ENCODE measurements around the gene ATP2A1.
"Not testable (repeated sequence)": the region's sequence is repeated elsewhere in the genome, so short reads cannot be mapped to it uniquely, and the experiment has no call there.

Gene ATP2A1

DNA sequence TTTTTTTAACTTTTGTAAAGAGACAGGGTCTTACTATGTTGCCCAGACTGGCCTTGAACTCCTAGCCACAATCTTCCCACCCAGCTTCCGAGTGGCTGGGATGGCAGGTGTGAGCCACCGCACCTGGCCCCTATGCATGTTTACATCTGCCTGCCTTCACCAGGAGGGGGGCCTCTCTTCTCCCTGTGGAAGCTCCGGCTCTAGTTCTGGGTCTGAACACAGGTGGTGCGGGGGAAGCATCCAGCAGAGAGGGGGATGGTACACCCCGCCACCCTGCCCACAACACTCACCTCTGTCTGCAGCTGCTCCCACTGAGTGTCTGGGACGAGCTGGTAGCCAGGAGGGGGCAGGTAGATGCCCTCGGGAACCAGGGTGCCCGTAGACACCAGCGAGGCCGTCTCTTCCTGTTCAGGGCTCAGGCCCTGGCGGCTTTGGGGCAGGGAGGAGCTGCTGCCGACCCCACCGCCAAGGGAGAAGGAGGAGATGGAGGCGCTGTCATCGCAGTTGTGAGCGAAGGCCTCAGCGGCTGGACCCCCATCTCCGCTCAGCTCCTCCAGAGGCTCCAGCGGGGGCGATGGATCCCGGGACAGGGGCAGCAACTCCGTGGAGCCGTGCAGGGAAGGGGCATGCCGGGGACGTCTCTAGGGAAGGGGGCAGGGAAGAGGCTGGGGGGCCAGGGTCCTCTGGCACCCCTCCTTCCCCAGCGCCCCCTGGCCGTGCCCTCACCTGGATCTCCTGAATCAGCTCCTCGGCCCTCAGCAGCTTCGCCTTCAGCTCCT is 35.8 kb downstream of the ATP2A1 start:
- no peak for DNase-seq

DNA sequence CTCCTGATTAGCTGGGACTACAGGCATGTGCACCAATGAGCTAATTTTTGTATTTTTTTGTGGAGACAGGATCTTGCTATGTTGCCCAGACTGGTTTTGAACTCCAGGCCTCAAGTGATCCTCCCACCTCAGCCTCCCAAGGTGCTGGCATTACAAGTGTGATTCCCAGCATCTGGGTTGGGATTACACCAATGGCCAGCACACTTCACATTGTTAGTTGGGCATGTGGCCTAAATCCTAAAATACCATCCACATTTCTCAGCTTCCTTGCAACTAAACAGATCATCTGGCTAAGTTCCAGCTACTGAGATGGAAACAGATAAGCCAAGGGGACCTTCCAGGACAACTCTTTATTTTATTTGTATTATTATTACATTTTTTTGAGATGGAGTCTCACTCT is 36.9 kb downstream of the ATP2A1 start:
- DNase-seq = no peak

DNA sequence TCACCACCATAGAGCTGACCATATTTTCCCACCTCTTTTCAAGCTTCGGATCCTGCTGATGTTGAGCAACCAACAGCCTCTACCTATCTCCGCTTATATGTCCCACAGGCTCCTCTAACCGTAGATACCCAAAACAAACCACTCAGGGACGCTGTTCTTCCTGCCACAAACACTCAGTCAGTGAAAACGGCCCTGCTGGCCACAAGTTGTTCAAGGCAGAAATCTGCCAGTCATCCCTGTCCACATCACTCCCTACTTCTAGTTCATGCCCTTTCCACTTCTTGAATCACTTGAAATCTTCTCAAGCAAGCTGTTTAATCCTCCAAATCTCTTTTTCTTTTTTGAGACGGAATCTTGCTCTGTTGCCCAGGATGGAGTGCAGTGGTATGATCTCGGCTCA is 38.8 kb downstream of the ATP2A1 start:
- no peak for DNase-seq

DNA sequence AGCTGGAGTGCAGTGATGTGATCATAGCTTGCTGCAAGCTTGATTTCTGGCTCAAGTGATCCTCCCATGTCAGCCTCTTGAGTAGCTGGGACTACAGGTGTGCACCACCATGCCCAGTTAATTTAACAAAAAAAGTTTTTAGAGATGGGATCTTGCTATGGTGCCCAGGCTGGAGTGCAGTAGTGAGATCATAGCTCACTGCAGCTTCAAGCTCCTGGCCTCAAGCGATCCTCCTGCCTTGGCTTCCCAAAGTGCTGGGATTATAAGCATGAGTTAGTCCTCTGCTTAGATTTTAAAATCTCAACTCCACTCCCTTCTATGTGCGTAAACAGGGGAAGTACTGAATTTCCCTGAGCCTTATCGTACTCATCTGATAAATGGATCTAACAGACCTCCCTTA is 40.4 kb downstream of the ATP2A1 start:
- DNase-seq = no peak

DNA sequence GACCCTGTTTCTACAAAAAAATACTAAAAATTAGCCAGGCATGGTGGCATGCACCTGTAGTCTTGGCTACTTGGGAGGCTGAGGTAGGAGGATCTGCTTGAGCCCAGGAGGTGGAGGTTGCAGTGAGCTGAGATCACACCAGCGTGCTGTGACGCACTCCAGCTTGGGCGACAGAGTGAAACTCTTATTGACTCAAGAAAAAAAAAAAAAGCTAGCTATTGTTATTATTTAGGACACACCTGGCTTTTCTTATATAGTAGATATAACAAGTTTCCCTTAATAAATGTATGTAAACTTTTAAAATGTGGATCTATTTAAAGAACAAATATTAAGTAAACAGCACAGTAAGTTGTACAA is 44.9 kb downstream of the ATP2A1 start:
- no peak for DNase-seq

DNA sequence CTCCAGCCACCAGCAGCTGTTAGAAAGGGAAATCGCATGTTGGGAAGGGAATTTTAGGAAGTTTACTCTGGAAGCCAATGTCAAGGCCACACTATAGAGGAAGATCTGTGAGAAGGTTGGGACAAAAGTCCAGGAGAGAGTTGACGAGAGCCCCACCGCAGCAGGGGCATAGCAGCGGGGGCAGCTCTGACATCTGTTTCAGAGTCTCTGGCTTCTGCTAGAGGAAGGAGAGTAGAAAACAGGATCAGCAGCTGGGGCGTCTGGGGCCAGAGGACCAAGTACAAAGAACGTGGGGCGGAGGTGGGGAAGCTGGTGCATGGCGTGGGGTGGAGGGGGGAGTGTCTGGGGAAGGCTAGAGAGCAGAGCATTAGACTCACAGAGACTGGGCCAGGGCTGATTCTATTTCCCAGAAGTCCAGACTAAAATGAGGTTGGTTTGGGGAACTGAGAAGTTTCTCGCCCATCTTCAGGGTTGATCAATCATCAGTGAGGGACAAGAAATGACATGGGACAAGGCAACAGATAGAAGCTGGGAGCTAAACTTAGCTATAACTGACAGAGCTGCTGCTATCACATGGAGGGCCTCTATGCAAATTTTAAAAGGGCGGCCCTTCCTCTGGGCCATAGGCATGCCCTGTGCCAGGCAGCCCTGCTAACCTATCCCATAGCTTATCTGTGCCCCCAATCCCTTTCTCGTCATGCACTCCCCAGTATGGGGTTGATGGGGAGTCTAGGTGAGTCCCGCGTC is 45.5 kb downstream of the ATP2A1 start:
- DNase-seq = peak; percentile 65

DNA sequence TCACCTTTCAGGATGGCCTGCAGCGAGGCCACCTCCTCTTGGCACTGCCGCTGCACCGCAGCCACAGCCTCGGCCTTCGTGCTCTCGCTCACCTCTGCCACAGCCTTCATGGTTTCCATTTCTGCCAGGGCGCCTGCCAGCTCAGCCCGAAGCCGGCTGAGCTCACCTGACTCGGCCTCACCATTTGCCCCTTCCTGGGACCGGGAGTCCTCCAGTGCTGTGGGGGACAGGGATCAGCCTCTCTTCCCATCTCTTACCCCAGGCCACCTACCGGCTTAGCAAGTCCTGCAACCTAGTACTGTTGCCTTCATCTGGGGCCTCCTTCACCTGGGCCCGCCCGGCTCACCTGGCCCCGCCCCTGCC is 46.1 kb downstream of the ATP2A1 start:
- no peak for DNase-seq

DNA sequence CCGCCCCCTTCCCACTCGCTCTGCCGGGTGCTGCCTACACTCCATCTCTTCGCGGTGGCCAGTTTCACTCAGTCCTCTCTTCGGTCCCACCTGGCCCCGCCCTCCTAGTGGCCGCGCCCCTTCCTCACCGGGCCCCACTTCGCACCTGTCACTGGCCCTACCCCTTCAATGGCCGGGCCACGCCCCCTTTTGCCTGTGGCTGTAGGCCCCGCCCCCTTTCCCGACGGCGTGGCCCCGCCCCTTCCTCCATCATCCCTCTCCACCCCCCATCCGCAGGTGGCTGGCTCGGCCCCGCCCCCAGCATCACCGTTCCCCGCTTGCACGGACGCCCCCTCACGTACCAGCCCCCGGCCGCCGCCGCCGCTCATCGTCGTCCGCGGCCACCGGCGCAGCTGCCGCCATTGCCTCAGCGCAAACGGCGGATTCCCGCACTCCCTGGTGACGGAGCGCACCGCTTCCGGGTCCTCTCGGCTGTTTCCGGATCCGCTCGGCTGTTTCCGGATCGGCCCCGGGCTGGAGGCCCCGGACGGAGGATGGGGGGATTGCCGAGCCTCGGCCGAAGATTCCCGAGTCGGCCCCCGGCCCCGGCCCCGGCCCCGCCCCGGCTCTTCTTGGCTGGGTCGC is 46.6 kb downstream of the ATP2A1 start, which contains the start of gene RABEP2:
Gene RABEP2, minus strand, starts transcription at position 477 of the 624 bp plus-strand sequence. Its CDS starts 75 bp downstream, at position 402.
- peak; percentile 95 for DNase-seq

DNA sequence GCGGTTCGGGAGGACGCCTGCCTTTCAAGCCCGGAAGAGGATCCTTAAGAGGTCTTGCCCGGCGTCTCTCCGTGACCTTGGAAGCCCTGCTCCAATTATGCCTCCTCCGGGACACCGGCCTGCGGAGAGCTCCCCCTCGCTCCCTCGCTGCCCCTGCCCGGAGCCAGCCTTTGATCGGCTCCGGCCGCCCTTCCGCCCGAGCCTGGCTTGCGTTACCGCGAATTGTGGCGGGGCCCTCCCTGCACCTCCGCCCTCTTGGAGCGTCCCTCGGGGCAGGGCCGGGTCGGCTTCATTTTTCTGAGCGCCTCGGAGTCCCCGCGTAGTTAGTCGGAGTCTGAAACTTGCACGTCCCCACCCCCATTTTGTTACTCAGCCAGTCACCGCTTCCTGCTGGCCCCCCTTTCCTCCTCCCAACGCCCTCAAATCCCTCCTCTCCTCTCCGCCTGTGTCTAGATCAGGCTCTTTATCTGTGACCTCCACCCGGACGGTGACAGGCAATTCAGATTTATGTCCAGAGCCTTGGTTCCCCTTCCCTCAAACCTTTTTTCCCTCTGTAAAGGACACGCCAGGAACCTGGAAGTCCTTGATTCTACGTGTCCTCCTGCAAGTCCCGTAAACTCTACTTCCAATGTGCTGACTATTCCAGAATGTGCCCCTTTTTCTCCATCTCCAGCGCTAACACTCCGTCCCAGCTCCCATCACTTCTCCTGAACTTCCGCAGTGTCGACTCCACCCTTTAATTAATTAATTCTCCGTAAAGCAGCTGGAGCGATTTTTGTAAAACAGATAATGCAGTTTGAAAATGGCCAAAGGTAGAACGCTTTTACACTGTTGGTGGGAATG is 47.3 kb downstream of the ATP2A1 start:
- DNase-seq = peak; percentile 86

DNA sequence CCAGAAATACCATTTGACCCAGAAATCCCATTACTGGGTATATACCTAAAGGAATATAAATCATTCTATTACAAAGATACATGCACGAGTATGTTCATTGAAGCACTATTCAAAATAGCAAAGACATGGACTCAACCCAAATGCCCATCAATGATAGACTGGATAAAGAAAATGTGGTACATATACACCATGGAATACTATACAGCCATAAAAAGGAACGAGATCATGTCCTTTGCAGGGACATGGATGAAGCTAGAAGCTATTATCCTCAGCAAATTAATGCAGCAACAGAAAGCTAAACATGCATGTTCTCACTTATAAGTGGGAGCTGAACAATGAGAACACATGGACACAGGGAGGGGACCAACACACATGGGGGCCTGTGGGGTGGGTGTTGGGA is 48.0 kb downstream of the ATP2A1 start:
- not testable (repeated sequence) for DNase-seq

DNA sequence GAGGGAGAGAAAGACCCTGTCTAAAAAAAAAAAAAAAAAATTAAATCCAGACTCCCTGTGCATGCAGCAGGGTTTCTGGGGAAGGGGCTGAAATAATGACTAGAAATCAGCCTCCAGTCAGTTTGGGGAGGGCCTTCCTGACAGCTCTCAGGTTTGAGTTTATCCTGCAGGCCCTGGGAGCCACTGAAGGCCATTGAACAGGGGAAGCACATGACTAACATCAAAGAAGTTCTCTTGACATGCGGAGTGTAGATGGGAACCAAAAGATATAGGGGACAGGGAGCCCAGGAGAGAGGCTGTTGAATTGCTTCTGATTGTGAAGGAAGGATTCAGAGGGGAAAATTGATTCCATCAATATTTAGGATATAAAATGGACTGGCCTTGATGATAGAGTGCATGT is 49.5 kb downstream of the ATP2A1 start:
- no peak for DNase-seq

DNA sequence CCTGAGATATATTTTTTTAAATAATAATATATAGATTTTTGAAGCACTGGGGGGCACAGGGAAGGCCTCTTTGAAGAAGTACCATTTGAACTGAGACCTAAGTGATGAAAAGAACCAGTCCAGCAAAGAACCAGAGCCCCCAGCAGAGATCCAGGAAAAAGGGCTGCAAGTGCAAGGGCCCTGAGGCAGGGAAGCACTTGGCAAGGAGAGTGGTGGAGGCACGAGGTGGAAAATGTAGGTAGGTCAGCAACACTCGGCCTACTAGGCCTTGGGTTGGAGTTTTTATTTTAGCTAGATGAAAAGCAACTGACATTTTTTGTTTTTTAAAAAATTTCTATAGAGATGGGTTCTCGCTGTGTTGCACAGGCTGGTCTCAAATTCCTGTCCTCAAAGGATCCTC is 51.9 kb downstream of the ATP2A1 start:
- DNase-seq = no peak

DNA sequence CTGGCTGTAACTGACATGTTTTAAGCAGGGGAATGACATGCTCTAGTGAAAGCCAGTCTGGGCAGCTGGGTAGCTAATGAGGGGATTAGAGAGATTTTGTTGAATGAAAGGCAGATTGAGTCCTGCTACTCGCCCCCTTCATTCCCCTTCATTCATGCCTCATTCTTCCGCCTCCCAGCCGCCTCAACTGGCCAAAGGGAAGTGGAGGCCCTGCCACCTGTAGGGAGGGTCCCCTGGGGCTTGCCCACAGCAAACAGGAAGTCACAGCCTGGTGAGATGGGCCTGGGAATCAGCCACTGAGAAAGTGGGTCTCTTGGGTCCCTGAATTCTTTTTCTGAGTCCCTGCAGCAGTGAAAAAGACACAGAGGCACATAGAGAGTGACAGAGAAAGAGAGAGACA is 52.4 kb downstream of the ATP2A1 start:
- peak; percentile 60 for DNase-seq

DNA sequence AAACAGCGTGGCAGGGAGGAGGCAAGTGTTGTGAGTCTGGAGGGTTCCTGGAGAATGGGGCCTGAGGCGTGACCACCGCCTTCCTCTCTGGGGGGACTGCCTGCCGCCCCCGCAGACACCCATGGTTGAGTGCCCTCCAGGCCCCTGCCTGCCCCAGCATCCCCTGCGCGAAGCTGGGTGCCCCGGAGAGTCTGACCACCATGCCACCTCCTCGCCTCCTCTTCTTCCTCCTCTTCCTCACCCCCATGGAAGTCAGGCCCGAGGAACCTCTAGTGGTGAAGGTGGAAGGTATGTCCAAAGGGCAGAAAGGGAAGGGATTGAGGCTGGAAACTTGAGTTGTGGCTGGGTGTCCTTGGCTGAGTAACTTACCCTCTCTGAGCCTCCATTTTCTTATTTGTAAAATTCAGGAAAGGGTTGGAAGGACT is 53.5 kb downstream of the ATP2A1 start, which contains the start of gene CD19:
Gene CD19, plus strand, starts transcription at position 171 of the 425 bp plus-strand sequence. Its CDS starts 30 bp downstream, at position 201.
- peak; percentile 32 for DNase-seq

DNA sequence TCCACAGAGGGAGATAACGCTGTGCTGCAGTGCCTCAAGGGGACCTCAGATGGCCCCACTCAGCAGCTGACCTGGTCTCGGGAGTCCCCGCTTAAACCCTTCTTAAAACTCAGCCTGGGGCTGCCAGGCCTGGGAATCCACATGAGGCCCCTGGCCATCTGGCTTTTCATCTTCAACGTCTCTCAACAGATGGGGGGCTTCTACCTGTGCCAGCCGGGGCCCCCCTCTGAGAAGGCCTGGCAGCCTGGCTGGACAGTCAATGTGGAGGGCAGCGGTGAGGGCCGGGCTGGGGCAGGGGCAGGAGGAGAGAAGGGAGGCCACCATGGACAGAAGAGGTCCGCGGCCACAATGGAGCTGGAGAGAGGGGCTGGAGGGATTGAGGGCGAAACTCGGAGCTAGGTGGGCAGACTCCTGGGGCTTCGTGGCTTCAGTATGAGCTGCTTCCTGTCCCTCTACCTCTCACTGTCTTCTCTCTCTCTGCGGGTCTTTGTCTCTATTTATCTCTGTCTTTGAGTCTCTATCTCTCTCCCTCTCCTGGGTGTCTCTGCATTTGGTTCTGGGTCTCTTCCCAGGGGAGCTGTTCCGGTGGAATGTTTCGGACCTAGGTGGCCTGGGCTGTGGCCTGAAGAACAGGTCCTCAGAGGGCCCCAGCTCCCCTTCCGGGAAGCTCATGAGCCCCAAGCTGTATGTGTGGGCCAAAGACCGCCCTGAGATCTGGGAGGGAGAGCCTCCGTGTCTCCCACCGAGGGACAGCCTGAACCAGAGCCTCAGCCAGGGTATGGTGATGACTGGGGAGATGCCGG is 54.3 kb downstream of the ATP2A1 start:
- no peak for DNase-seq

DNA sequence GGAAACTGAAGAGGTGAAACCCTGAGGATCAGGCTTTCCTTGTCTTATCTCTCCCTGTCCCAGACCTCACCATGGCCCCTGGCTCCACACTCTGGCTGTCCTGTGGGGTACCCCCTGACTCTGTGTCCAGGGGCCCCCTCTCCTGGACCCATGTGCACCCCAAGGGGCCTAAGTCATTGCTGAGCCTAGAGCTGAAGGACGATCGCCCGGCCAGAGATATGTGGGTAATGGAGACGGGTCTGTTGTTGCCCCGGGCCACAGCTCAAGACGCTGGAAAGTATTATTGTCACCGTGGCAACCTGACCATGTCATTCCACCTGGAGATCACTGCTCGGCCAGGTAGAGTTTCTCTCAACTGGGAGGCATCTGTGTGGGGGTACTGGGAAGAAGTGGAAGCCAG is 54.9 kb downstream of the ATP2A1 start:
- DNase-seq = no peak

DNA sequence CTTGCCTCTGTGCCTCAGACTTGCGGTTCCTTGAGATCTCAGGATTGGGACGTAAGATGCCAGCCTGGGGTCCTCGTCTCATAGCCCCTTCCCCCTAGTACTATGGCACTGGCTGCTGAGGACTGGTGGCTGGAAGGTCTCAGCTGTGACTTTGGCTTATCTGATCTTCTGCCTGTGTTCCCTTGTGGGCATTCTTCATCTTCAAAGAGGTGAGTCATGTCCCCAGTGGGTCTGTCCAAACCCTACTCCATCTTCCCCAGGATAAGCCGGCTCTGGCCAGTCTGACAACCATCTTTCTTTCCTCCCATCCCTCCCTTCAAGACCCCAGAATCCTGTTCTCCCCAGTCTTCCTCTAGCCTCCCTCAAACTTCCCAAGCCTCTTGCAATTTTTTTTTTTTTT is 57.1 kb downstream of the ATP2A1 start:
- DNase-seq = no peak

DNA sequence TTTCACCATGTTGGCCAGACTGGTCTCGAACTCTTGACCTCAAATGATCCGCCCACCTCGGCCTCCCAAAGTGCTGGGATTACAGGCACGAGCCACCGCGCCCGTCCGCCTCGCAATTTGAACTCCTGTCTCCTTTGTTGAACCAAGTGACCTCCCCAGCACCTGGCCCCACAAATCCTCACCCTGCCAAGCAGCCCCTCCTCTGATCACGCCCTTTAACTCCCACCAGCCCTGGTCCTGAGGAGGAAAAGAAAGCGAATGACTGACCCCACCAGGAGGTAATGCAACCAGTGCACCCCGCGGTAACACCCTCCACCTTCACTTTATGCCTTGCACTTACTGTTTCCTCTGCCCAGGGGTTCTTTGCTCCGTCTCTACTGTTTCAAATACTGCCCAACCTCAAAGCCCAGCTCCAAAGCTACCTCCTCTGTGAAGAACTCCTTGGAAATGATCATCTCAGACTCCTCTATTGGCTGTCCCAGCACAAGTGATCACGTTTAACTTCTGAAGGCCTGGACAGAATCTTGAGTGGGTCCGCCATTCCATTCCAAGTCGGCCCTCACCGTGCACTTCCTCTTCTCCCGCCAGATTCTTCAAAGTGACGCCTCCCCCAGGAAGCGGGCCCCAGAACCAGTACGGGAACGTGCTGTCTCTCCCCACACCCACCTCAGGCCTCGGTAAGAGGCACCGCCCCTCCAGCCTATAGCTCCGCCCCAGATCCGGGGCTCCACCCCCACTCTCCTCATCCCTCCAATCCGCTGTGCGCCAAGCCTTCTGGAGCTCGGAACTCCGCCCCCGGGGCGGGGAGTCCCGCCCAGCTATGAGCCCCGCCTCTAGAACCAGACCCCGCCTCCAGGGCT is 57.9 kb downstream of the ATP2A1 start:
- DNase-seq = peak; percentile 89

DNA sequence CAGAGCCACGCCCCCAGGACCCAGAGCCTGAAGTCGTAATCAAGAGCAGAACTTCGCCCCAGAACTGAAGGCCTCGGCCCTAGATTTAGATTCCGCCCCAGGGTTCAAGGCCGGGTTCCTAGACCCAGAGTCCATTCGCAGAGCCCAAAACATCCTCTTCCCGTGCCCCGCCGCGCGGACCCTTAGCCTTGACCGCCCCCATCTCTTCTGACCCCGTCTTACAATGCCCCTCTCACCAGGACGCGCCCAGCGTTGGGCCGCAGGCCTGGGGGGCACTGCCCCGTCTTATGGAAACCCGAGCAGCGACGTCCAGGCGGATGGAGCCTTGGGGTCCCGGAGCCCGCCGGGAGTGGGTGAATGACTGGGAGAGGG is 58.5 kb downstream of the ATP2A1 start:
- DNase-seq = no peak

DNA sequence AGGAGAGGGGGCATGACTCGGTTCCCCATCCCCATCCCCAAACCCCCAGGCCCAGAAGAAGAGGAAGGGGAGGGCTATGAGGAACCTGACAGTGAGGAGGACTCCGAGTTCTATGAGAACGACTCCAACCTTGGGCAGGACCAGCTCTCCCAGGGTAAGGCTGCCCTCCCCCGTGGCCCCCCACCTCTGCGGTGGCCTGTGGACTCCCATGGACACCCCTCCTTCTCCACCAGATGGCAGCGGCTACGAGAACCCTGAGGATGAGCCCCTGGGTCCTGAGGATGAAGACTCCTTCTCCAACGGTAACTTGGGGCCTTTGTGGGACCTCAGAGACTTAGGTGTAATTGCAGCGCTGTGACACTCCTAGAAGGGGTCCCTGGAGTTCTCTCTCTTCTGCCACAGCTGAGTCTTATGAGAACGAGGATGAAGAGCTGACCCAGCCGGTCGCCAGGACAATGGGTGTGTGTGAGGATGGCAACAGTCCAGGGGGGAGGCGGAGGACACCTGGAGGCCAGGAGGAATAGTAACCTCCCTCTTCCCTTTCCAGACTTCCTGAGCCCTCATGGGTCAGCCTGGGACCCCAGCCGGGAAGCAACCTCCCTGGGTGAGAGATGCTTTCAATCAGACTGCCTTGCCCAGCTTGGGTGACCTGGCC is 59.1 kb downstream of the ATP2A1 start:
- DNase-seq = no peak

DNA sequence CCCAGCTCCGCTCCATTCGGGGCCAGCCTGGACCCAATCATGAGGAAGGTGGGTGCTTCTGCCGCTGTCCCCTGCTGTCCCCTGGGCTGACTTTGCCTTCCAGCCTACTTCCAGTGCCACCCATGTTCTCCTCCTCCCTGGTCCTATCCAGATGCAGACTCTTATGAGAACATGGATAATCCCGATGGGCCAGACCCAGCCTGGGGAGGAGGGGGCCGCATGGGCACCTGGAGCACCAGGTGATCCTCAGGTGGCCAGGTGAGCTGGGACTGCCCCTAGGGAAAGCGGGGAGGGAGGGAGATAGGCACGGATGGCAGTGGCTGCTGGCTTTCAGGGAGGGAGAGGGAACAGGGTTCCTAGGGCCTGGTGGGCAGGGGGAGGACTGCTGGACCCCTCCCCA is 60.4 kb downstream of the ATP2A1 start:
- DNase-seq = no peak

All from CD4-positive, alpha-beta T cell treated with Interleukin-15 for 1 hour (primary cell).